ENCODE measurements around the gene PALMD. TPM values are rescaled to one million over a fixed set of nuclear protein-coding genes. Genes with fewer than 3 reads are reported as not detected.

The PALMD gene
- total RNA-seq, 4 donors from 2014 or later = 64.5 to 105 (median 72.0) TPM

GRCh38 chr1:99638853-99639252 lies 7.1 kb upstream of the PALMD start:
- DNase-seq (ENCODE audit: low spot score in 2 of 2) = no peak
- no peaks in the 10 kb centered on the region for H3K9me3 ChIP-seq
- peaks cover 0 to 41% (median 6%) of the 10 kb centered on the region in 4 donors for H3K4me1 ChIP-seq
- no peak for TF ChIP-seq POLR2A (IDR thresholded peaks at IDR 0.05)
- no peak for TF ChIP-seq CTCF (IDR thresholded peaks at IDR 0.05)
- TF ChIP-seq EP300 (IDR thresholded peaks at IDR 0.05) = no peak
- no peaks in the 10 kb centered on the region for H3K36me3 ChIP-seq
- no peaks in the 10 kb centered on the region for H3K27me3 ChIP-seq
- 71% methylated on average over 3 of the region's 3 CpGs for WGBS, 2 donors
- peak overlapping the region in 1 of 4 donors; percentile 32 for H3K27ac ChIP-seq
- H3K4me3 ChIP-seq = no peak overlapping the region

- H3K4me1 ChIP-seq = peaks cover 0 to 41% (median 6%) of the 10 kb centered on the region in 4 donors
- TF ChIP-seq CTCF (IDR thresholded peaks at IDR 0.05) (no peak), POLR2A (IDR thresholded peaks at IDR 0.05) (no peak), EP300 (IDR thresholded peaks at IDR 0.05) (no peak)
- H3K9me3 ChIP-seq = no peaks in the 10 kb centered on the region
- no peaks in the 10 kb centered on the region for H3K36me3 ChIP-seq
- H3K27ac ChIP-seq = no peak overlapping the region
- no peak for DNase-seq (ENCODE audit: low spot score in 2 of 2)
- H3K27me3 ChIP-seq = no peaks in the 10 kb centered on the region
- no peak overlapping the region for H3K4me3 ChIP-seq
Measured at GRCh38 chr1:99639408-99639807, 6.5 kb upstream of the PALMD start.

GRCh38 chr1:99639945-99640344 lies 6.0 kb upstream of the PALMD start:
- Histone ChIP-seq H3K27me3 (no peaks in the 10 kb centered on the region), H3K9me3 (no peaks in the 10 kb centered on the region), H3K4me1 (peaks cover 0 to 45% (median 6%) of the 10 kb centered on the region in 4 donors), H3K36me3 (no peaks in the 10 kb centered on the region), H3K4me3 (no peak overlapping the region), H3K27ac (no peak overlapping the region)
- no peak for DNase-seq (ENCODE audit: low spot score in 2 of 2)
- no peak for TF ChIP-seq POLR2A (IDR thresholded peaks at IDR 0.05)

- no peaks in the 10 kb centered on the region for H3K9me3 ChIP-seq
- TF ChIP-seq EP300 (IDR thresholded peaks at IDR 0.05) (no peak), CTCF (IDR thresholded peaks at IDR 0.05) (no peak), POLR2A (IDR thresholded peaks at IDR 0.05) (no peak)
- no peak overlapping the region for H3K27ac ChIP-seq
- H3K36me3 ChIP-seq = no peaks in the 10 kb centered on the region
- DNase-seq (ENCODE audit: low spot score in 2 of 2) = no peak
- no peak overlapping the region for H3K4me3 ChIP-seq
- H3K4me1 ChIP-seq = peaks cover 0 to 44% (median 4%) of the 10 kb centered on the region in 4 donors
- no peaks in the 10 kb centered on the region for H3K27me3 ChIP-seq
Measured at GRCh38 chr1:99640672-99641071, 5.2 kb upstream of the PALMD start.

GRCh38 chr1:99641558-99641957 lies 4.4 kb upstream of the PALMD start:
- Histone ChIP-seq H3K27me3 (no peaks in the 10 kb centered on the region), H3K36me3 (no peaks in the 10 kb centered on the region), H3K9me3 (no peaks in the 10 kb centered on the region)

More at GRCh38 chr1:99641558-99641957, 4.4 kb upstream of the PALMD start:
- H3K4me1 ChIP-seq = peaks cover 0 to 37% (median 0%) of the 10 kb centered on the region in 4 donors
- TF ChIP-seq CTCF (IDR thresholded peaks at IDR 0.05) (no peak), POLR2A (IDR thresholded peaks at IDR 0.05) (no peak), EP300 (IDR thresholded peaks at IDR 0.05) (no peak)
- no peak for DNase-seq (ENCODE audit: low spot score in 2 of 2)
- no peak overlapping the region for H3K4me3 ChIP-seq
- H3K27ac ChIP-seq = no peak overlapping the region
